HEK293 (cell line): ENCODE measurements around the gene COL25A1.

Experiments used
- ATF2 ChIP-seq: fragments of 450-650 bp; formaldehyde crosslinking; IDR thresholded peaks from 2 replicates; pipeline ENCODE4 v1.5.1; 2016; ENCODE audit warnings: missing biosample characterization, missing genetic modification characterization, low read depth
- CTCF ChIP-seq: fragments of 450-650 bp; formaldehyde crosslinking; IDR thresholded peaks from 2 replicates; pipeline ENCODE4 v1.5.1; 2016; ENCODE audit warnings: missing biosample characterization, missing genetic modification characterization
- GFI1B ChIP-seq: fragments of 450-650 bp; formaldehyde crosslinking; IDR thresholded peaks from 2 replicates; pipeline ENCODE4 v1.5.1; 2016; ENCODE audit warnings: missing biosample characterization, missing genetic modification characterization
- KLF10 ChIP-seq: fragments of 450-650 bp; IDR thresholded peaks from 2 replicates; pipeline ENCODE4 v1.5.1; 2018; ENCODE audit warnings: missing biosample characterization, mild to moderate bottlenecking, missing genetic modification characterization
- PRDM10 ChIP-seq: fragments of 450-650 bp; formaldehyde crosslinking; IDR thresholded peaks from 2 replicates; pipeline ENCODE4 v1.5.1; 2016; ENCODE audit warnings: missing biosample characterization, missing genetic modification characterization
- TCF7L2 ChIP-seq: IDR thresholded peaks from 2 replicates; pipeline ENCODE4 v1.6.1; 2011; ENCODE audit warnings: low read depth, mild to moderate bottlenecking, inconsistent platforms, low read length, moderate library complexity, borderline replicate concordance
- YY2 ChIP-seq: fragments of 450-650 bp; formaldehyde crosslinking; IDR thresholded peaks from 2 replicates; pipeline ENCODE4 v1.5.1; 2016; ENCODE audit warnings: missing biosample characterization, missing genetic modification characterization
- ZNF311 ChIP-seq: fragments of 450-650 bp; formaldehyde crosslinking; IDR thresholded peaks from 2 replicates; pipeline ENCODE4 v1.5.1; 2017; ENCODE audit warnings: missing biosample characterization, missing genetic modification characterization, borderline replicate concordance
- ZNF37A ChIP-seq: fragments of 450-650 bp; IDR thresholded peaks from 2 replicates; pipeline ENCODE4 v1.5.1; 2018; ENCODE audit warnings: missing biosample characterization, missing genetic modification characterization
- ZNF530 ChIP-seq: fragments of 450-650 bp; formaldehyde crosslinking; IDR thresholded peaks from 2 replicates; pipeline ENCODE4 v1.5.1; 2016; ENCODE audit warnings: low read depth, missing biosample characterization, missing genetic modification characterization
- ZNF660 ChIP-seq: fragments of 450-650 bp; IDR thresholded peaks from 2 replicates; pipeline ENCODE4 v1.5.1; 2018; ENCODE audit warnings: missing biosample characterization, mild to moderate bottlenecking, missing genetic modification characterization
- ZNF791 ChIP-seq: fragments of 450-650 bp; formaldehyde crosslinking; IDR thresholded peaks from 2 replicates; pipeline ENCODE4 v1.5.1; 2016; ENCODE audit warnings: missing biosample characterization, missing genetic modification characterization

- TF ChIP-seq CTCF (tag by site-specific recombination) (no peak), PRDM10 (tag by site-specific recombination) (no peak), KLF10 (tag by site-specific recombination) (no peak), ZNF530 (tag by site-specific recombination) (no peak), TCF7L2 (no peak), ZNF660 (tag by site-specific recombination) (no peak), ZNF791 (tag by site-specific recombination) (no peak), ZNF37A (tag by site-specific recombination) (no peak), ZNF311 (no peak), ATF2 (tag by site-specific recombination) (no peak), YY2 (no peak), GFI1B (no peak)
These were observed 18.8 kb upstream of the COL25A1 start for GRCh38 chr4:109321232-109321631.
